Liver (tissue), 9 donors: ENCODE data around the gene NYNRIN. TPM values are rescaled to one million over a fixed set of nuclear protein-coding genes. Genes with fewer than 3 reads are reported as not detected.

Experiments
- DNase-seq: peaks from one replicate; pipeline ENCODE4 v3.0.0-alpha.2; 2017; ENCODE audit warnings: low spot score
- H3K27ac ChIP-seq, 2 donors: one replicate each; pipeline ENCODE4 v1.7.0; 2013; ENCODE audit warnings: inconsistent platforms in 2 of 2, low read length in 2 of 2, control low read depth in 1 of 2, low read depth in 1 of 2, mild to moderate bottlenecking in 1 of 2
- H3K27me3 ChIP-seq, 4 donors: one replicate each; pipeline versions ENCODE4 v1.6.1 to v1.7.0; 2013; ENCODE audit warnings: low read length in 3 of 4, inconsistent platforms in 1 of 4, mild to moderate bottlenecking in 1 of 4, moderate library complexity in 1 of 4; ENCODE audit not compliant: control insufficient read depth in 4 of 4, insufficient read depth in 4 of 4
- H3K36me3 ChIP-seq, 4 donors: one replicate each; pipeline versions ENCODE4 v1.6.1 to v1.7.0; 2013; ENCODE audit warnings: low read length in 3 of 4, mild to moderate bottlenecking in 3 of 4, low read depth in 1 of 4, moderate library complexity in 1 of 4; ENCODE audit not compliant: control insufficient read depth in 4 of 4, insufficient read depth in 3 of 4
- H3K4me1 ChIP-seq, 4 donors: one replicate each; pipeline versions ENCODE4 v1.6.1 to v1.7.0; 2013; ENCODE audit warnings: low read length in 3 of 4, mild to moderate bottlenecking in 3 of 4, moderate library complexity in 1 of 4; ENCODE audit not compliant: control insufficient read depth in 4 of 4, insufficient read depth in 4 of 4
- H3K4me3 ChIP-seq, 3 donors: one replicate each; pipeline versions ENCODE4 v1.6.1 to v1.7.0; 2013; ENCODE audit warnings: low read length in 3 of 3, control low read depth in 1 of 3, low read depth in 1 of 3, mild to moderate bottlenecking in 1 of 3
- H3K9ac ChIP-seq, 2 donors: one replicate each; pipeline ENCODE4 v1.7.0; 2013; ENCODE audit warnings: low read length in 2 of 2, mild to moderate bottlenecking in 2 of 2, moderate library complexity in 2 of 2, control low read depth in 1 of 2, low read depth in 1 of 2
- H3K9me3 ChIP-seq, 4 donors: one replicate each; pipeline versions ENCODE4 v1.6.1 to v1.7.0; 2013; ENCODE audit warnings: low read length in 3 of 4; ENCODE audit not compliant: control insufficient read depth in 4 of 4
- EGR1 ChIP-seq, 2 donors: IDR thresholded peaks; 2 replicates each; pipeline ENCODE4 v1.6.1; 2016 to 2018; ENCODE audit warnings: antibody characterized with exemption in 2 of 2, low read depth in 2 of 2
- FOXA1 ChIP-seq: IDR thresholded peaks from 2 replicates; pipeline ENCODE4 v1.6.1; 2016; ENCODE audit warnings: antibody characterized with exemption
- FOXA2 ChIP-seq: IDR thresholded peaks from 2 replicates; pipeline ENCODE4 v1.6.1; 2016; ENCODE audit warnings: antibody characterized with exemption
- GABPA ChIP-seq, 2 donors: IDR thresholded peaks in 1 of 2; conservative IDR thresholded peaks in 1 of 2; 2 replicates each; pipeline ENCODE4 v1.6.1; 2016; ENCODE audit warnings: antibody characterized with exemption in 2 of 2, mild to moderate bottlenecking in 1 of 2, moderate library complexity in 1 of 2
- HNF4A ChIP-seq, 2 donors: conservative IDR thresholded peaks; 2 replicates each; pipeline ENCODE4 v1.6.1; 2016; ENCODE audit warnings: antibody characterized with exemption in 2 of 2, mild to moderate bottlenecking in 2 of 2
- HNF4G ChIP-seq: IDR thresholded peaks from 2 replicates; pipeline ENCODE4 v1.6.1; 2016; ENCODE audit warnings: antibody characterized with exemption
- JUND ChIP-seq, 2 donors: IDR thresholded peaks; 2 replicates each; pipeline ENCODE4 v1.6.1; 2016; ENCODE audit warnings: antibody characterized with exemption in 2 of 2
- NR2F2 ChIP-seq: IDR thresholded peaks from 2 replicates; pipeline ENCODE4 v1.6.1; 2016; ENCODE audit warnings: antibody characterized with exemption
- RAD21 ChIP-seq, 2 donors: IDR thresholded peaks; 2 replicates each; pipeline ENCODE4 v1.6.1; 2016; ENCODE audit warnings: antibody characterized with exemption in 2 of 2, mild to moderate bottlenecking in 2 of 2
- RXRA ChIP-seq, 2 donors: IDR thresholded peaks; 2 replicates each; pipeline ENCODE4 v1.6.1; 2017 to 2018; ENCODE audit warnings: antibody characterized with exemption in 2 of 2, mild to moderate bottlenecking in 1 of 2
- SP1 ChIP-seq: IDR thresholded peaks from 2 replicates; pipeline ENCODE4 v1.6.1; 2018; ENCODE audit warnings: antibody characterized with exemption, mild to moderate bottlenecking
- TAF1 ChIP-seq: conservative IDR thresholded peaks from 2 replicates; pipeline ENCODE4 v1.6.1; 2016; ENCODE audit warnings: antibody characterized with exemption, mild to moderate bottlenecking
- YY1 ChIP-seq: IDR thresholded peaks from 2 replicates; pipeline ENCODE4 v1.6.1; 2016; ENCODE audit warnings: antibody characterized with exemption, mild to moderate bottlenecking
- WGBS: extraction: QIAGEN DNeasy Blood & Tissue Kit; methylation state at CpG from one replicate; pipeline ENCODE4 v1.1.7; 2013; 5-methylcytosine and 5-hydroxymethylcytosine counted together
- polyA plus RNA-seq, 2 donors: library from polyadenylated mRNA; stranded (reverse) in 1 of 2; unstranded in 1 of 2; fragments of 200-250 nt in 1 of 2; fragments of >200 nt in 1 of 2; fragmentation: Nextera tagmentation in 1 of 2; extraction: Ambion mirVana in 1 of 2; gene quantifications; one replicate each; pipeline versions ENCODE4 v1.2.1 to v1.2.3, GENCODE V29; 2013 to 2015
- total RNA-seq, 2 donors: library from RNA; depleted of rRNA; stranded (reverse); fragments of >200 nt; gene quantifications; one replicate each; pipeline ENCODE4 v1.2.3, GENCODE V29; 2014
- TF ChIP-seq, protein P1 (sequence below): IDR thresholded peaks from 2 replicates; pipeline ENCODE4 v1.6.1; 2016; ENCODE audit warnings: antibody characterized with exemption, mild to moderate bottlenecking
- TF ChIP-seq, protein P2 (sequence below): IDR thresholded peaks from 2 replicates; pipeline ENCODE4 v1.6.1; 2016; ENCODE audit warnings: antibody characterized with exemption
- TF ChIP-seq, protein P3 (sequence below): fragments of 150-350 bp; IDR thresholded peaks from 2 replicates; pipeline ENCODE4 v1.5.1; 2017; ENCODE audit warnings: improper control_type of control experiment, low read depth, low read length; ENCODE audit not compliant: missing input control
- TF ChIP-seq, protein P4 (sequence below): IDR thresholded peaks from 2 replicates; pipeline ENCODE4 v1.6.1; 2016; ENCODE audit warnings: antibody characterized with exemption
- donor health status: healthy.
- donor health status: healthy.
- donor health status: healthy.
- donor health status: healthy.
- donor health status: healthy.

Gene NYNRIN
- total and polyA plus RNA-seq, 4 donors: 0.89 to 11.0 (median 1.8) TPM

DNA sequence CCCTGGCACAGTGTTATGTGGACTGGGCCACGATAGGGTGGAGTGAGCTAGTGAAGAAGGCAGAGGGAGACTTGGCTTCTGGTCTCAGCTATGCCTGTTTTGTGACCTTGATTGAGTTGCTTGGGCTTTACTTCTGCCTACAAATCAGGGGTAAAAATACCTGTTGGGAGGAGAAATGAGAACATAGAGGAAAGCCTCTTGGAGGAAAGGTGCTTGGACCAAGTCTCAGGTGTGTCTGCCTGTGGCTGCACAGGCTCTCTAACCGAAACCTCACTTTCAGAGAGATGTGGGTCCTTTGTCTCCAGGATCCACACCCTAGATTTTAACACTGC is 38.9 kb downstream of the NYNRIN start:
- Histone ChIP-seq H3K9ac (no peak overlapping the region), H3K9me3 (no peaks in the 10 kb centered on the region), H3K27ac (peak overlapping the region in 1 of 2 donors; percentile 1), H3K4me3 (no peak overlapping the region), H3K27me3 (no peaks in the 10 kb centered on the region), H3K4me1 (peaks cover 3 to 51% (median 33%) of the 10 kb centered on the region in 4 donors), H3K36me3 (peaks cover 10 to 54% (median 43%) of the 10 kb centered on the region in 4 donors)
- WGBS: 77% methylated on average over 2 of the region's 2 CpGs
- no peak for DNase-seq
- TF ChIP-seq, protein P1, sequence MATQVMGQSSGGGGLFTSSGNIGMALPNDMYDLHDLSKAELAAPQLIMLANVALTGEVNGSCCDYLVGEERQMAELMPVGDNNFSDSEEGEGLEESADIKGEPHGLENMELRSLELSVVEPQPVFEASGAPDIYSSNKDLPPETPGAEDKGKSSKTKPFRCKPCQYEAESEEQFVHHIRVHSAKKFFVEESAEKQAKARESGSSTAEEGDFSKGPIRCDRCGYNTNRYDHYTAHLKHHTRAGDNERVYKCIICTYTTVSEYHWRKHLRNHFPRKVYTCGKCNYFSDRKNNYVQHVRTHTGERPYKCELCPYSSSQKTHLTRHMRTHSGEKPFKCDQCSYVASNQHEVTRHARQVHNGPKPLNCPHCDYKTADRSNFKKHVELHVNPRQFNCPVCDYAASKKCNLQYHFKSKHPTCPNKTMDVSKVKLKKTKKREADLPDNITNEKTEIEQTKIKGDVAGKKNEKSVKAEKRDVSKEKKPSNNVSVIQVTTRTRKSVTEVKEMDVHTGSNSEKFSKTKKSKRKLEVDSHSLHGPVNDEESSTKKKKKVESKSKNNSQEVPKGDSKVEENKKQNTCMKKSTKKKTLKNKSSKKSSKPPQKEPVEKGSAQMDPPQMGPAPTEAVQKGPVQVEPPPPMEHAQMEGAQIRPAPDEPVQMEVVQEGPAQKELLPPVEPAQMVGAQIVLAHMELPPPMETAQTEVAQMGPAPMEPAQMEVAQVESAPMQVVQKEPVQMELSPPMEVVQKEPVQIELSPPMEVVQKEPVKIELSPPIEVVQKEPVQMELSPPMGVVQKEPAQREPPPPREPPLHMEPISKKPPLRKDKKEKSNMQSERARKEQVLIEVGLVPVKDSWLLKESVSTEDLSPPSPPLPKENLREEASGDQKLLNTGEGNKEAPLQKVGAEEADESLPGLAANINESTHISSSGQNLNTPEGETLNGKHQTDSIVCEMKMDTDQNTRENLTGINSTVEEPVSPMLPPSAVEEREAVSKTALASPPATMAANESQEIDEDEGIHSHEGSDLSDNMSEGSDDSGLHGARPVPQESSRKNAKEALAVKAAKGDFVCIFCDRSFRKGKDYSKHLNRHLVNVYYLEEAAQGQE: no peak
- TF ChIP-seq, protein P2, sequence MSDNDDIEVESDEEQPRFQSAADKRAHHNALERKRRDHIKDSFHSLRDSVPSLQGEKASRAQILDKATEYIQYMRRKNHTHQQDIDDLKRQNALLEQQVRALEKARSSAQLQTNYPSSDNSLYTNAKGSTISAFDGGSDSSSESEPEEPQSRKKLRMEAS: no peak
- TF ChIP-seq RXRA (IDR thresholded peaks at IDR 0.05): no peak
- TF ChIP-seq SP1: no peak
- no peak for TF ChIP-seq JUND (IDR thresholded peaks at IDR 0.05)
- no peak for TF ChIP-seq HNF4G
- TF ChIP-seq TAF1: no peak
- no peak for TF ChIP-seq FOXA1
- no peak for TF ChIP-seq YY1

DNA sequence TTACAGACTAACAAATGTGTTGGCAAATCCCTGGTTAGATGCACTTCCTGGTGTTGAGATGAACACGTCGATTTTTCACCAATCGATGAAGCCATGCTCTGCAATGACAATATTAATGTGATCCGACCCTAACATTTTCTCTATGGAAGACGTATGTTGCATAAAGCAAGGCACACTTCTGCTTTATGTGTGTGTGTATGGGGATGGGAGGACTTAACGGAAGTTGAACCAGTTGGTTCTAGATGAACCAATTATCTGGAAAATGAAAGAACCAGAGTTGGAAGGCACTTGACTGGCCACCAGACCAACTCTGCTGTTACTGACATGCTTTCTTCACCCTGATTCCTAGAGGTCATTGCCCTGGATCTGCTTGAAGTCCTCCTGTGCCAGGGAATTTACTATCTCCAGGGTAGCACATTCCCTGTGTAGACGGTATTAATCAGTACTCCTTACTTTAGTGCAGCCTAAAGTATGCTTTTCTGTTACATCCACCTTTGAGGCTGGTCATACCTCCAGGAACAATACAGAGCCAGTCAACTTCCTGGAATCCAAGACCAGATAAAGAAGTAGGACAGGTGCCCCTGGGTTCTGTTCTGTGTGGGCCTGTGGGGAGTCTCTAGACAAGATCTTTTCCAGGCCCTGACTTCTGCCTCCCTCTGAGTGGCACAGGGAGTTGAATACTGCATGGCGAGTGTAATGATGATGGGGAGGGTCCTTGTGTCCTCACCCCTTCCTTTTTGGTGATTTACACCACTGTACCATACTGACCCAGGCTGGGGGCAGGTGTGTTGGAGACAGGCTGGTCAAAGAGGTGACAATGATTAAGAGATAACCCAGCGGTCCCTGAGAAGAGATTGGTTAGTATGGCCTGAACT is 39.7 kb downstream of the NYNRIN start:
- Histone ChIP-seq H3K27ac (no peak overlapping the region), H3K4me1 (peaks cover 5 to 52% (median 33%) of the 10 kb centered on the region in 4 donors), H3K9ac (no peak overlapping the region), H3K4me3 (no peak overlapping the region), H3K36me3 (peaks cover 8 to 46% (median 36%) of the 10 kb centered on the region in 4 donors), H3K9me3 (no peaks in the 10 kb centered on the region), H3K27me3 (no peaks in the 10 kb centered on the region)
- 66% methylated on average over 9 of the region's 9 CpGs for WGBS
- no peak for DNase-seq
- TF ChIP-seq YY1: no peak
- TF ChIP-seq FOXA1: no peak
- TF ChIP-seq, protein P1: no peak
- TF ChIP-seq, protein P3, sequence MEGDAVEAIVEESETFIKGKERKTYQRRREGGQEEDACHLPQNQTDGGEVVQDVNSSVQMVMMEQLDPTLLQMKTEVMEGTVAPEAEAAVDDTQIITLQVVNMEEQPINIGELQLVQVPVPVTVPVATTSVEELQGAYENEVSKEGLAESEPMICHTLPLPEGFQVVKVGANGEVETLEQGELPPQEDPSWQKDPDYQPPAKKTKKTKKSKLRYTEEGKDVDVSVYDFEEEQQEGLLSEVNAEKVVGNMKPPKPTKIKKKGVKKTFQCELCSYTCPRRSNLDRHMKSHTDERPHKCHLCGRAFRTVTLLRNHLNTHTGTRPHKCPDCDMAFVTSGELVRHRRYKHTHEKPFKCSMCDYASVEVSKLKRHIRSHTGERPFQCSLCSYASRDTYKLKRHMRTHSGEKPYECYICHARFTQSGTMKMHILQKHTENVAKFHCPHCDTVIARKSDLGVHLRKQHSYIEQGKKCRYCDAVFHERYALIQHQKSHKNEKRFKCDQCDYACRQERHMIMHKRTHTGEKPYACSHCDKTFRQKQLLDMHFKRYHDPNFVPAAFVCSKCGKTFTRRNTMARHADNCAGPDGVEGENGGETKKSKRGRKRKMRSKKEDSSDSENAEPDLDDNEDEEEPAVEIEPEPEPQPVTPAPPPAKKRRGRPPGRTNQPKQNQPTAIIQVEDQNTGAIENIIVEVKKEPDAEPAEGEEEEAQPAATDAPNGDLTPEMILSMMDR: no peak
- TF ChIP-seq RAD21 (IDR thresholded peaks at IDR 0.05): no peak
- no peak for TF ChIP-seq SP1
- no peak for TF ChIP-seq GABPA (IDR thresholded peaks at IDR 0.05 in 1 of 2, conservative IDR thresholded peaks at IDR 0.05 in 1 of 2)
- no peak for TF ChIP-seq EGR1 (IDR thresholded peaks at IDR 0.05; ENCODE audit: low read depth in 2 of 2)
- TF ChIP-seq HNF4A (conservative IDR thresholded peaks at IDR 0.05): no peak
- TF ChIP-seq, protein P4, sequence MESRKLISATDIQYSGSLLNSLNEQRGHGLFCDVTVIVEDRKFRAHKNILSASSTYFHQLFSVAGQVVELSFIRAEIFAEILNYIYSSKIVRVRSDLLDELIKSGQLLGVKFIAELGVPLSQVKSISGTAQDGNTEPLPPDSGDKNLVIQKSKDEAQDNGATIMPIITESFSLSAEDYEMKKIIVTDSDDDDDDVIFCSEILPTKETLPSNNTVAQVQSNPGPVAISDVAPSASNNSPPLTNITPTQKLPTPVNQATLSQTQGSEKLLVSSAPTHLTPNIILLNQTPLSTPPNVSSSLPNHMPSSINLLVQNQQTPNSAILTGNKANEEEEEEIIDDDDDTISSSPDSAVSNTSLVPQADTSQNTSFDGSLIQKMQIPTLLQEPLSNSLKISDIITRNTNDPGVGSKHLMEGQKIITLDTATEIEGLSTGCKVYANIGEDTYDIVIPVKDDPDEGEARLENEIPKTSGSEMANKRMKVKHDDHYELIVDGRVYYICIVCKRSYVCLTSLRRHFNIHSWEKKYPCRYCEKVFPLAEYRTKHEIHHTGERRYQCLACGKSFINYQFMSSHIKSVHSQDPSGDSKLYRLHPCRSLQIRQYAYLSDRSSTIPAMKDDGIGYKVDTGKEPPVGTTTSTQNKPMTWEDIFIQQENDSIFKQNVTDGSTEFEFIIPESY: no peak
- TF ChIP-seq JUND (IDR thresholded peaks at IDR 0.05): no peak
- TF ChIP-seq NR2F2: no peak
- no peak for TF ChIP-seq TAF1
- no peak for TF ChIP-seq RXRA (IDR thresholded peaks at IDR 0.05)
- TF ChIP-seq FOXA2: no peak
